Measurements from ENCODE around the gene ACVR2B. TPM values are rescaled to one million over a fixed set of nuclear protein-coding genes. Genes with fewer than 3 reads are reported as not detected.
A peak's percentile ranks its signal among the peaks of the same experiment; 100 is the strongest.

Gene ACVR2B
- 7.8 and 11.3 TPM in 2 replicates for total RNA-seq (2014; rRNA removed; shearing (Covaris generic))
- total RNA-seq (2022): 7.2 and 7.9 TPM in 2 replicates
- percentile 47 among the genes with signal in this experiment for Bru-seq, nascent RNA
- percentile 53 among the genes with signal in this experiment for BruChase-seq, experiment 1, labeled RNA remaining after a 6-hour chase
- percentile 66 among the genes with signal in this experiment for BruChase-seq, experiment 2, labeled RNA remaining after a 2-hour chase
- long read RNA-seq, full-length matches to known transcripts: 2 of 7 reads
- long read RNA-seq, partial matches to known transcripts: 0 of 7 reads
- long read RNA-seq, other reads (novel, unspliced or antisense): 5 of 7 reads

DNA sequence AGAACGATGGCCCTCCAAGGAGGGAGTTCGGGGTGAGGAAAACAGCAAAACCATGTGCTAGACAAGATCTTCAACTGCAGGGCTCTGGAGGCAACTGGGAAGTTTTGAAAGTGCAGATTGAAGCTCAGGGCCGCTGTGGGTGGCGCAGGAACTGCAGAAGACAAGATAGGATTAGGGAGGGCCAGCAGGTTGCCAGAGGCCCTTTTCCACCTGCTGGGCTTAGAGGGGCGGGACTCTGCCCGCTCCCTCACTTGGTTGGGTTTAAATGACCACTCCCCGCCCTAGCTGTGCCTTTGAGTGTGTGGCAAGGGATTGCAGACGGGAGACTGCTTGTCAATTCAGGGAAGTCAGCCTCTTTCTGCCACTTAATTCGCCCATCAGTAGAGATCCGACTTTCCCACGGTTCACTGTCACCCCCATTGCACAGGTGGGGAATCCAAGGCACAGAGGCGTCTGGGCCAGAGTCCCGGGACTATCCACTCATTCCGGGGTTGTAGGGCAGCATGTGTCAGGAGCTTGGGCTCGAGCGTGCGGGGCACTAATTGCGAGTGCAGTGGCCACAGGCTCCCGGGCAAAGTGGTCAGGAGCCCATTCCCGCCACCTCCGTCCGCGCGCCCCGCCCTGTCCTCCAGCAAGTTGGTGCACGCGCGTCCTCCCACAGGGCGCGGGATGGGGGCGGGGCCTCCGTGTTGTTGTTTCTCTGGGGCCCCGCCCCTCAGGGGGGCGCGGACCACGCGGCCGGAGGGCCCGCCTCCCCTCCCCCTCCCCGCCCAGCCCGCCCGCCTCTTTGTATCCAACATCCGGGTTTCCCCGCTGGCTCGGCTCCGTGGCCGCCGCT is at the start of gene ACVR2B:
Gene ACVR2B, plus strand, starts transcription at position 816 of the 838 bp plus-strand sequence. CDS start 433 bp downstream, outside the sequence.
- H3K9me2 ChIP-seq (ENCODE audit: insufficient read depth, low read length): no peaks in the 10 kb centered on the region
- peak within 1 kb of the TSS; percentile 66 for H2AFZ ChIP-seq (ENCODE audit: low read length)
- H3K27ac ChIP-seq (ENCODE audit: low read depth, low read length, poor library complexity, severe bottlenecking): no peak within 1 kb of the TSS
- peak within 1 kb of the TSS; percentile 95 for H3K4me2 ChIP-seq (ENCODE audit: low read length)
- peak within 1 kb of the TSS; percentile 73 for H3K4me3 ChIP-seq (ENCODE audit: low read depth, low read length, poor library complexity, severe bottlenecking)
- intact Hi-C loops (cut with micrococcal nuclease; ENCODE audit: unreplicated experiment): no loop called here
- no peaks in the 10 kb centered on the region for H3K36me3 ChIP-seq (ENCODE audit: insufficient read depth, low read length)
- TF ChIP-seq, protein P1, sequence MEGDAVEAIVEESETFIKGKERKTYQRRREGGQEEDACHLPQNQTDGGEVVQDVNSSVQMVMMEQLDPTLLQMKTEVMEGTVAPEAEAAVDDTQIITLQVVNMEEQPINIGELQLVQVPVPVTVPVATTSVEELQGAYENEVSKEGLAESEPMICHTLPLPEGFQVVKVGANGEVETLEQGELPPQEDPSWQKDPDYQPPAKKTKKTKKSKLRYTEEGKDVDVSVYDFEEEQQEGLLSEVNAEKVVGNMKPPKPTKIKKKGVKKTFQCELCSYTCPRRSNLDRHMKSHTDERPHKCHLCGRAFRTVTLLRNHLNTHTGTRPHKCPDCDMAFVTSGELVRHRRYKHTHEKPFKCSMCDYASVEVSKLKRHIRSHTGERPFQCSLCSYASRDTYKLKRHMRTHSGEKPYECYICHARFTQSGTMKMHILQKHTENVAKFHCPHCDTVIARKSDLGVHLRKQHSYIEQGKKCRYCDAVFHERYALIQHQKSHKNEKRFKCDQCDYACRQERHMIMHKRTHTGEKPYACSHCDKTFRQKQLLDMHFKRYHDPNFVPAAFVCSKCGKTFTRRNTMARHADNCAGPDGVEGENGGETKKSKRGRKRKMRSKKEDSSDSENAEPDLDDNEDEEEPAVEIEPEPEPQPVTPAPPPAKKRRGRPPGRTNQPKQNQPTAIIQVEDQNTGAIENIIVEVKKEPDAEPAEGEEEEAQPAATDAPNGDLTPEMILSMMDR (conservative IDR thresholded peaks at IDR 0.05; ENCODE audit: low read length): no peak
- no peak for TF ChIP-seq EZH2phosphoT487 (IDR thresholded peaks at IDR 0.05; ENCODE audit: borderline replicate concordance, low read depth, low read length)
- H3K9me3 ChIP-seq (ENCODE audit: low read length): no peaks in the 10 kb centered on the region
- POLR2A ChIA-PET: interaction anchor here (0.6 to 0.9 kb wide), 2 partner anchors 314 to 874 kb away, joined by 3 read pairs; no protein-coding TSS in a partner anchor
- no peaks in the 10 kb centered on the region for H3K79me2 ChIP-seq (ENCODE audit: insufficient read depth, low read depth, low read length)
- H3K4me1 ChIP-seq (ENCODE audit: insufficient read depth, low read length, poor library complexity, severe bottlenecking): no peaks in the 10 kb centered on the region
- BruUV-seq (replicated peaks): no TSS peak
- peak; percentile 83 for DNase-seq (ENCODE audit: low spot score)
- no peaks in the 10 kb centered on the region for H4K20me1 ChIP-seq (ENCODE audit: insufficient read depth, low read length)
- CTCF ChIA-PET (ENCODE audit: unreplicated experiment): interaction anchor here (1.1 kb wide), 1 partner anchor 107 kb away, joined by 3 read pairs; no protein-coding TSS in a partner anchor

DNA sequence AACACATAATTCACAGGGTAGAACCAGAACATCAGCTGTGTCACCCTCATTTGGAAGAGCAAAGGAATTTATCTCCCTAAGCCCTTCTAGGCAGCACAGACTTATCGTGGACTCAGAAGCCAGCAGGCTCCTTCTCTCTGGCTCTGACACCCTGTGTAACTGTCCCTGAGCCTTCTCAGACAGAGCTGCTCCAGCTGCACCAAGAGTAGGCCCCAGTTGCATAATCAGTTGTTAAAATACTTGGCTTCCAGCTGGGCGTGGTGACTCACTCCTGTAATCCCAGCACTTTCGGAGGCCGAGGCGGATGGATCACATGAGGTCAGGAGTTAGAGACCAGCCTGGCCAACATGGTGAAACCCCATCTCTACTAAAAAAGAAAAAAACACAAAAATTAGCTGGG is 49.4 kb upstream of the ACVR2B start:
- Histone ChIP-seq H3K4me2 (ENCODE audit: low read length) (no peak overlapping the region), H3K4me3 (ENCODE audit: low read depth, low read length, poor library complexity, severe bottlenecking) (no peak overlapping the region), H2AFZ (ENCODE audit: low read length) (no peak overlapping the region), H3K27ac (ENCODE audit: low read depth, low read length, poor library complexity, severe bottlenecking) (no peak overlapping the region), H3K9me2 (ENCODE audit: insufficient read depth, low read length) (no peaks in the 10 kb centered on the region), H4K20me1 (ENCODE audit: insufficient read depth, low read length) (no peaks in the 10 kb centered on the region), H3K36me3 (ENCODE audit: insufficient read depth, low read length) (peaks cover 9% of the 10 kb centered on the region), H3K9me3 (ENCODE audit: low read length) (no peaks in the 10 kb centered on the region), H3K4me1 (ENCODE audit: insufficient read depth, low read length, poor library complexity, severe bottlenecking) (no peaks in the 10 kb centered on the region), H3K79me2 (ENCODE audit: insufficient read depth, low read depth, low read length) (no peaks in the 10 kb centered on the region)
- TF ChIP-seq, protein P1 (conservative IDR thresholded peaks at IDR 0.05; ENCODE audit: low read length): no peak
- no peak for TF ChIP-seq EZH2phosphoT487 (IDR thresholded peaks at IDR 0.05; ENCODE audit: borderline replicate concordance, low read depth, low read length)
- intact Hi-C loops (cut with micrococcal nuclease; ENCODE audit: unreplicated experiment): no loop called here
- CTCF ChIA-PET (ENCODE audit: unreplicated experiment): no interaction called here
- POLR2A ChIA-PET: interaction anchor here (0.7 kb wide), 1 partner anchor 38 kb away, joined by 3 read pairs; no protein-coding TSS in a partner anchor
- no TSS peak for BruUV-seq (replicated peaks)
- no peak for DNase-seq (ENCODE audit: low spot score)
